Small intestine (tissue), 7 donors: ENCODE results near the gene UQCRHL. TPM values are rescaled to one million over a fixed set of nuclear protein-coding genes. Genes with fewer than 3 reads are reported as not detected.
"Not testable (repeated sequence)": the region's sequence is repeated elsewhere in the genome, so short reads cannot be mapped to it uniquely, and the experiment has no call there.

Experiments used
- DNase-seq, 2 donors: peaks; one replicate each; pipeline versions ENCODE4 v3.0.0 to v3.0.0-alpha.2; 2013
- FAIRE-seq: peaks from 2 replicates; lab custom pipeline; 2012; peaks lifted over from hg19 to GRCh38; lab: Jason Lieb, UNC
- H3K27ac ChIP-seq, 3 donors: one replicate each; pipeline ENCODE4 v1.5.1; 2013; ENCODE audit warnings: low read length in 2 of 3, mild to moderate bottlenecking in 2 of 3, control low read depth in 1 of 3, inconsistent platforms in 1 of 3, low read depth in 1 of 3, moderate library complexity in 1 of 3
- H3K27me3 ChIP-seq, 3 donors: one replicate each; pipeline ENCODE4 v1.6.1; 2013; ENCODE audit warnings: low read length in 3 of 3, inconsistent platforms in 1 of 3; ENCODE audit not compliant: control insufficient read depth in 3 of 3, insufficient read depth in 3 of 3
- H3K36me3 ChIP-seq, 3 donors: one replicate each; pipeline ENCODE4 v1.6.1; 2013; ENCODE audit warnings: low read length in 3 of 3, inconsistent platforms in 1 of 3, low read depth in 1 of 3, mild to moderate bottlenecking in 1 of 3, moderate library complexity in 1 of 3; ENCODE audit not compliant: control insufficient read depth in 3 of 3, insufficient read depth in 2 of 3
- H3K4me1 ChIP-seq, 3 donors: one replicate each; pipeline ENCODE4 v1.6.1; 2013; ENCODE audit warnings: low read length in 2 of 3, inconsistent platforms in 1 of 3, low read depth in 1 of 3, mild to moderate bottlenecking in 1 of 3, moderate library complexity in 1 of 3; ENCODE audit not compliant: control insufficient read depth in 3 of 3, insufficient read depth in 2 of 3
- H3K4me3 ChIP-seq, 3 donors: one replicate each; pipeline ENCODE4 v1.5.1; 2013; ENCODE audit warnings: low read length in 3 of 3, control low read depth in 1 of 3, inconsistent platforms in 1 of 3, low read depth in 1 of 3, mild to moderate bottlenecking in 1 of 3, moderate library complexity in 1 of 3
- H3K9me3 ChIP-seq, 2 donors: one replicate each; pipeline ENCODE4 v1.6.1; 2013; ENCODE audit warnings: low read depth in 1 of 2, low read length in 1 of 2; ENCODE audit not compliant: control insufficient read depth in 2 of 2, insufficient read depth in 1 of 2
- WGBS, 3 donors: extraction: QIAGEN DNeasy Blood & Tissue Kit; methylation state at CpG; one replicate each; pipeline ENCODE4 v1.1.7; 2013; 5-methylcytosine and 5-hydroxymethylcytosine counted together
- polyA plus RNA-seq, 4 donors: library from polyadenylated mRNA; stranded (reverse) in 3 of 4; unstranded in 1 of 4; fragments of 200-250 nt in 3 of 4; fragments of 120-200 nt in 1 of 4; gene quantifications; one replicate each; pipeline versions ENCODE4 v1.2.1 to v1.2.3, GENCODE V29; 2013
- donor health status: healthy with polysubstance abuse.
- donor health status: control.
- donor health status: control.
- donor health status: Bipolar disorder and iron deficiency.
- donor health status: healthy.

The UQCRHL gene
- polyA plus RNA-seq, 4 donors, result 2.7 to 4.7 (median 3.7) TPM

DNA sequence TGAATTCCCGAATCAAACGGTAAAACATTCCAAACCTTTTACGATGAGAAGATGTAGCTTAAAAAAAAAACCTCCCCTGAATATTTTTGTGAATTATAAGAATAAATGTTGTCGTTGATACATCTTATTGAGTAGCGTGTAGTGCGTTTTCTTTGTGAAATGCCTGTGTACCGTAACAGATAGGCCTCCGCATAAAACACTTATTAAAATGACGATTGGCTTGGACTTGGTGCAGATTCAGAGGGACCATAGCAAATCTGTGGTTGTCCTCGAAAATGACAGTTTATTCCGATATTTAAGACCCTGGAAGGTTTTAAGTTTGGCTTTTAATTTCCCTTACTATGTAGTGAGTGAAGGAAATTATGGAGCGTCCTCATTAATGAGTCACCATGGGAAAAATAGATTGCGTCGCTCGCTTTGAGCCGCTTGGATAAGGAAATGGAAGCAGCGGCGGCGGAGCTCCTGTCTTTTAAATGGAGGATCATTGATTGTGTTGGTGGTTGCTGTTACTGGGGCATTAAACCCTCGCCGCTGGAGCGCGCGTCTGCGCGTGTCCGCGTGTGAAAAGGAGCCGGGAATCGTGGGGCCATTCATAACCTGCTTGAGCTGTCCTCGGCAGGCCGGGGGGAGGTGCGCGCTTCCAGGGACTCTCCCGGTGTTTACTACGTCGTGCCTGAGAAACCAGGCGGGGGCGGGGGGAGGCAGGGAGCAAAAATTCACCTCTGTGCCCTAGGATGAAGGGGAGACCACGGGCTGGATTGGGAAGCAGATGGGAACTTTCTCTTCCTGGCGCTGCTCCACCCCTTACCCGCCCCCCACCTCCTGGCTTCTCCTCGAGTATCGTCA lies 41.7 kb upstream of the UQCRHL start:
- Histone ChIP-seq H3K9me3 (no peaks in the 10 kb centered on the region), H3K4me1 (peaks cover 0 to 20% (median 5%) of the 10 kb centered on the region in 3 donors), H3K27me3 (no peaks in the 10 kb centered on the region), H3K27ac (peak overlapping the region; percentile 97 to 100 (median 99)), H3K36me3 (peaks cover 0 to 6% (median 0%) of the 10 kb centered on the region in 3 donors), H3K4me3 (peak overlapping the region; percentile 94 to 99 (median 96))
- DNase-seq (peak; percentile 90 to 95), FAIRE-seq (no peak)
- WGBS, 3 donors, result 0% methylated on average over 43 to 44 of the region's 44 CpGs

DNA sequence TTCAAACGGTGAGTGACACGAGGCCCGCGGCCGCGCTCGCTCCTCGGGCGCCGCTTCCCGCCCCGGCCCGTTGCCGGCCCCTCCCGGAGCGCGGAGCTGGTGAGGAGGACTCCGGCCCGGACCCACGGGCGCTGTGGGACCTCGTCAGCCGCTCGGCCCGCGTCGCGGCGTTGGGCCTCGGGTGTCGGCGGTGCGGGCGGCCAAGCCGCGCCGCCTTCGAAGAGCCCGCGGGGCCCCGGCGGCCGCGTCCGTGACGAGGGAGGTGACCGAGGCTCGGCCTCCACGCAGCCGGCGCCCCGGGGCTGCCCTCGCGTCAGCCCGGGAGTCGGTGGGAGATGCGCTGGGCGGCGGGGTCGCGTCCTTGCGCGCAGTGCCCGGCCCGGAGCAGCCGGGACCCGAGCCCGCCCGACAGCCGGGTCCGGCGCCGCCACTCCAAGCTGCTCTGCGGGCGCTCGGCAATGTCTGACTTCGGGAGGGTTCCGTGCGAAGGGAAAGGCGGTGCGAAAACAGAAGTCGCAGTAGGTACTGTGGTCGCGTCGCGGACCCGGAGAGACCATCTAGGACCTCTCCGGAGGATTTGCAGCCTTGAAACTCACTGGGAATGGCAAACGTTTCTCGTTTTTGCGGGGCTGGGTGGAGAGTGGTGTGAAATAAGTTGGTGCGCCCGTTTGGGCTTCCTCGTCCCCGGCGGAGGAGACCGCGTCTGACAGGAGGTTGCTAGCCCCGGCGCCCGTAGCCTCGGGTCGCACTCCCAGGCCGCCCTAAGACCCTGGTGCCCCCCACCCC lies 40.9 kb upstream of the UQCRHL start:
- H3K27me3 ChIP-seq, result no peaks in the 10 kb centered on the region
- H3K27ac ChIP-seq, result peak overlapping the region; percentile 97 to 100 (median 99)
- peaks cover 0 to 20% (median 5%) of the 10 kb centered on the region in 3 donors for H3K4me1 ChIP-seq
- no peak for FAIRE-seq
- WGBS, 3 donors, result 0% methylated on average over 72 to 104 of the region's 104 CpGs
- peak overlapping the region; percentile 94 to 99 (median 96) for H3K4me3 ChIP-seq
- peak; percentile 42 to 74 for DNase-seq
- H3K9me3 ChIP-seq, result no peaks in the 10 kb centered on the region
- H3K36me3 ChIP-seq, result peaks cover 0 to 6% (median 0%) of the 10 kb centered on the region in 3 donors

DNA sequence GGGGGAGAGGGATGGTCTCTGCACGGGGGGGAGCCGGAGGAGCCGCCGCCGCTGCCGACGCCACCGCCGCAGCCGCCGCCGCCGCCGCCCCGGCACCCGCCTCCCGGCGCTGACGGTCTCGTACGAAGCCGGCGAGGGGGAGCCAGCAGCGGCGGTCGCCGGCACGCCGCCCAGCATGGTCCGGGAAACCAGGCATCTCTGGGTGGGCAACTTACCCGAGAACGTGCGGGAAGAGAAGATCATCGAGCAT lies 40.4 kb upstream of the UQCRHL start:
- DNase-seq (no peak), FAIRE-seq (no peak)
- Histone ChIP-seq H3K4me3 (peak overlapping the region; percentile 94 to 99 (median 96)), H3K27me3 (no peaks in the 10 kb centered on the region), H3K36me3 (peaks cover 0 to 2% (median 0%) of the 10 kb centered on the region in 3 donors), H3K4me1 (peaks cover 0 to 20% (median 5%) of the 10 kb centered on the region in 3 donors), H3K9me3 (no peaks in the 10 kb centered on the region), H3K27ac (peak overlapping the region; percentile 97 to 100 (median 99))
- 0 to 1% (median 1%) methylated on average over 26 to 34 of the region's 34 CpGs for WGBS, 3 donors

DNA sequence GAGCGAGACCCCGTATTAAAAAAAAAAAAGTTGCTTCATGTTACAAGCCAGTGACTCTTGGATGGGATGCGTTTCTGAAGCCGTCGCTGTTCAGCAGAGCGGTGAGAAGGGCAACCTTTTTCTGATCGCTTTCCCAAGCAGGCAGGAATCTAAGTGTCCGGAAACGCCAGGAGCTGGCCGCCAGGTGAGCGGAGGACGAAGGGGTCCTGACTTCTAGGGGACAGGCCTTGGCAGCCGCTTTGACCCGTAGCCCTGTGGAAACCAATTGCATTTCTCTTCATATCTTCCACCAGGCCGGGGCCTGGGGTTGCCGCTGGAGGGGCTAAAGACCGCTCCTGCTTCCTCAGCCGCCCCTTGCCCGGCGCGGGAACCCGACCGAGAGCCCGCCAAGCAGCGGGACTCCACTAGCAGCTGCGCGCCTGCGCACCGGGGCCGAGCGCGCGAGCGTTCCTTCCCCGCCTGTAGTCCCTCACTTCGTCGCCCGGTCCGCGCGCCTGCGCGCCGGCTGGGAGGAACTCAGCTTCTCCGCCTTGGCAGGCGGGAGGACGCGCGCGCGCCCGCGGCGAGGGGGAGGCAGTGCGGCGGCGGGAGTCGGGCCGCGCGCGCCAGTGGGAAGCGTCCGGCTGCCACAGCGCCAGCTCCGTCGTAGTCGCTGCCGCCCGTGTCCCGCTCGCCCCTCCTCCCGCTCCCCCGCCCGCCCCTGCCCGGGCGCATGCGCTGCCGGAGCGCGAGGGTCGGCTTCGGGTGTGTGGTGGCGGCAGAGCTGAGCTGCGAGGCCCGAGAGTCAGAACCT lies 39.8 kb upstream of the UQCRHL start, which contains the start of gene SPEN:
SPEN (plus strand) TSS at position 608 of the 793 bp plus-strand sequence. CDS start 361 bp downstream, outside the sequence.
- peak; percentile 97 to 99 for DNase-seq
- 0 to 1% (median 0%) methylated on average over 43 to 86 of the region's 86 CpGs for WGBS, 3 donors
- peak within 1 kb of the TSS; percentile 94 to 99 (median 96) for H3K4me3 ChIP-seq
- FAIRE-seq, result no peak
- peak within 1 kb of the TSS; percentile 97 to 100 (median 99) for H3K27ac ChIP-seq
- no peaks in the 10 kb centered on the region for H3K27me3 ChIP-seq
- H3K4me1 ChIP-seq, result peaks cover 0 to 20% (median 5%) of the 10 kb centered on the region in 3 donors
- no peaks in the 10 kb centered on the region for H3K9me3 ChIP-seq
- H3K36me3 ChIP-seq, result no peaks in the 10 kb centered on the region

DNA sequence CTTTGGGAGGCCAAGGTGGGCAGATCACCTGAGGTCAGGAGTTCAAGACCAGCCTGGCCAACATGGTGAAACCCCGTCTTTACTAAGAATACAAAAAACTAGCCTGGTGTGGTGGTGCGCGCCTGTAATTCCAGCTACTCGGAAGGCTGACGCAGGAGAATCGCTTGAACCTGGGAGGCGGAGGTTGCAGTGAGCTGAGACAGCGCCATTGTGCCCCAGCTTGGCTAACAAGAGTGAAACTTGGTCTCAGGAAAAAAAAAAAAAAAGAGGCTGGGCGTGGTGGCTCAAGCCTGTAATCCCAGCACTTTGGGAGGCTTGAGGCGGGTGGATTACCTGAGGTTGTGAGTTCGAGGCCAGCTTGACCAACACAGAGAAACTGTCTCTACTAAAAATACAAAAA lies 38.6 kb upstream of the UQCRHL start:
- peaks cover 0 to 14% (median 3%) of the 10 kb centered on the region in 3 donors for H3K4me1 ChIP-seq
- FAIRE-seq, H3K36me3 ChIP-seq, H3K9me3 ChIP-seq, H3K4me3 ChIP-seq, DNase-seq, H3K27ac ChIP-seq, H3K27me3 ChIP-seq: not testable (repeated sequence)
- WGBS, 3 donors, result 90 to 95% (median 92%) methylated on average over 10 to 11 of the region's 11 CpGs

DNA sequence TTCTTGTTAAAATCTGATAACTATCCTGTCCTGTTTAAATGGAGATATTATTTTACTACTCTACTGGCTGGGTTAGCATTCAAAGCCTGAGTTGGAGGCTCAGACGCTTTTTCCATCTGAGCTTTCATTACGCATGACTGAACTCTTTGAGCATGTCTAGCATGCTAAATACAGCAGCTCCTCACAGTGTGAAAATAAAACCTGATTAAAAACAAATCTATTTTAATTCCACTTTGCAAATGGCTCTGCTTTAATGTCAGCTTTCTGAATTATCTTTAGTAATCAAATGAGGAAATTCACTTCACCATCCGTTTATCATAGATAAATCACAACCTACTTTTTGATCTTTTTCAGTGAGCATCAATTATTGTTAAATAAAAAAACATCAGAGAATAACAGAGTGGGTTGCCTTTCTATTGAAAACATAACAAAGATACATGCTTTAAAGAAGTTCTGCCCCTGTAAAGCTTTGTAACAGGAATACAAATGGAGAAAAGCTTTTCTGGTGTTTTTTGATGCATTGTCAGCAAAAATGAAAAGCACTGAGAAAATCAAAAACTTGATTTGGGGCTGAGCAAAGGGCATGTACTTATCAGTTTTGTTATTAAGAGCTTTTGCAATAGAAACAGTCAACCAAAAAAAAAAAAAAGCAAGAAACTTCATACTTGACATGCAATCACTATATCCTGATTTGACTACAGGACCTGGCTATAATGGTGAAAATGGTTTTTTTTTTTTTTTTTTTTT lies 36.5 kb upstream of the UQCRHL start:
- no peaks in the 10 kb centered on the region for H3K36me3 ChIP-seq
- 45 to 62% (median 62%) methylated on average over 3 of the region's 3 CpGs for WGBS, 3 donors
- no peak overlapping the region for H3K4me3 ChIP-seq
- peaks cover 0 to 14% (median 0%) of the 10 kb centered on the region in 3 donors for H3K4me1 ChIP-seq
- DNase-seq, result peak in 1 of 2 donors; percentile 12
- H3K27ac ChIP-seq, result no peak overlapping the region
- FAIRE-seq, result no peak
- H3K9me3 ChIP-seq, result no peaks in the 10 kb centered on the region
- H3K27me3 ChIP-seq, result no peaks in the 10 kb centered on the region

DNA sequence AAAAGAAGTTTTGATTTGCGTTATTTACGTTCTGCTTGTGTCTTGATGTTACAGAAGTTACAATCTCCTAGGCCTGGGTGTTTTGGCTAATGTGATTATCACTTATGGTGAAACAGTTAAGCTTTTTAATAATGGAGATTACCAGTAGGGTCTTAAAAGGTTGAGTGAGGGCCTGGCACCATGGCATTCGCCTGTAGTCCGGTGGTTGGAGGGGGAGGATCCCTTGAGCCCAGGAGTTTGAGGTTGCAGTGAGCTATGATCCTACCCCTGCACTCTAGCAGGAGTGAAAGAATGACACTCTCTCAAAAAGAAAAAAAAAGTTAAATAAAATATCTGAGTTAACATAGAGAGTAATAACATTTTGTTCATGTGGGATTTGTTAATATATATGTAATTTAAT lies 31.3 kb upstream of the UQCRHL start:
- DNase-seq (no peak), FAIRE-seq (no peak)
- Histone ChIP-seq H3K27me3 (no peaks in the 10 kb centered on the region), H3K9me3 (no peaks in the 10 kb centered on the region), H3K27ac (no peak overlapping the region), H3K4me3 (no peak overlapping the region), H3K4me1 (peaks cover 0 to 14% (median 0%) of the 10 kb centered on the region in 3 donors), H3K36me3 (no peaks in the 10 kb centered on the region)
- 93 to 96% (median 93%) methylated on average over 4 of the region's 4 CpGs for WGBS, 3 donors
